Stimulated activated CD4-positive, alpha-beta T cell treated with anti-CD3 and anti-CD28 coated beads, Interleukin-2, amount 100 ng/mL, for 24 hours (primary cell): Measurements from ENCODE around the gene FBXW9.
"Not testable (repeated sequence)": the region's sequence is repeated elsewhere in the genome, so short reads cannot be mapped to it uniquely, and the experiment has no call there.

ENCODE experiments used
- DNase-seq, 2 donors: peaks; one replicate each; pipeline ENCODE4 v3.0.0-alpha.2; 2020

Gene FBXW9

GRCh38 chr19:12680034-12680433 lies 16.4 kb downstream of the FBXW9 start:
- DNase-seq = no peak

DNA sequence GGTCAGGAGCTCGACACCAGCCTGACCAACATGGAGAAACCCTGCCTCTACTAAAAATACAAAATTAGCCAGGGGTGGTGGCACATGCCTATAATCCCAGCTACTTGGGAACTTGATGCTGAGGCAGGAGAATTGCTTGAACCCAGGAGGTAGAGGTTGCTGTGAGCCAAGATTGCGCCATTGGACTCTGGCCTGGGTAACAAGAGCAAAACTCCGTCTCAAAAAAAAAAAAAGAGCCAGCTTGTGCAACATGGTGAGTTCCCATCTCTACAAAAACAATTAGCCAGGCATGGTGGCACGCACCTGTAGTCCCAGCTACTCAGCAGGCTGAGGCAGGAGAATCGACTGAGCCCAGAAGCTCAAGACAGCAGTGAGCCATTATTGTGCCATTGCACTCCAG lies 18.4 kb downstream of the FBXW9 start:
- DNase-seq = not testable (repeated sequence)

DNA sequence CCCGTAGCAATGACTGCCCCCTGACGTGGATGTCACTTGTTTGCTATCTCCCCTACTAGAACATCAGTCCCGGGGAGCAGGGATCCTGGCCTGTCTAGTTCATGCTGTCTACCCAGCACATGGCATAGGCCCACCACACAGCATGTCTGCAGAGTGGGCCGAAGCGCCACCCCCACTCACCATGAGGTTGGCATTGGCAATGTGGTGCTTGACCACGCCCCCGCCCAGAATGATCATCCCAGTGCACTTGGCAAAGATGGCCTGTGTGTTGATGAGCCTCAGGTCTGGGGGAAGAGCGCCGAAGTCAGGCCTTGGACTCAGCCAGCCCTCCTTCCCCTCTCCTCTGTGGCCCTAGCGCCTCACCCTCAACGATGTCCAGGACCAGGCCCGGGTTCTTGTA lies 19.5 kb downstream of the FBXW9 start:
- DNase-seq = no peak

DNA sequence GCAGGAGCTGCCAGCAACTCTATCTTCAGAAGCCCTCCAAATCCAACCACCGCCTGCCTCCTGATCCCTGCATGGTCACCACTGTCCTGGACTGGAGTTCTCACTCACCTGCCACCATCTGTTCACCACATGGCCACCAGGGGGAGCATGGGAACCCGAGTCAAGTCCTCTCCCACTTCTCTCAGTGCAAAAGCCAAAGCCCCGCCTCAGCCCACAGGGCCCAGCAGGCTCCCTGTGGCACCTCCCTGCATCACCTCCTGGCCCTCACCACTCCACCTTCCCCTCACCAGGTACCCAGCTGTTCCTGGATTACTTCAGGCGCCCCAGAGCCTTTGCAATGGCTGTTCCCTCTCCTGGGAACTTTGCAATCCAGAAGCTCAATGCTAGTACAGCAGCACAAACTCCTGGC lies 20.0 kb downstream of the FBXW9 start:
- DNase-seq = peak; percentile 95

DNA sequence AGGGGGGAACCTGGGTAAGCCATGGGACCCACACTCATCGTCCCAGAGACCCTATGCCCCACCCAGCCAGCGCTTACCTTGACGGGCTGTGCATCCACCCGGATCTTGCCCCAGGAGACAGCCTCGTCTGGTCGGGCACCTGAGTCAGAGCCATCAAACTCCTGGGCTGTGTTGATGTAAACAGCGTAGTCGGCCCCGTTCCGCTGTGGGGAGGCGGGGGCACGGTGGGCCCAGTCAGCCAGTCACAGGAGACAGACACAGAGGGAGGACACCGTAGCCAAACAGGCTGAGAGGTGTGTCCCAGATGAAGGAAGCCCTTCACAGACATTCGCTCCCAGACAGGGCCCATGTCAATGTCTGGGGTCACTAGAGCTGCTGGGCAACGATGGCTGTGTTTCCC lies 20.5 kb downstream of the FBXW9 start:
- DNase-seq = no peak

- DNase-seq = no peak
Observed at GRCh38 chr19:12675399-12675798, 21.0 kb downstream of the FBXW9 start.

DNA sequence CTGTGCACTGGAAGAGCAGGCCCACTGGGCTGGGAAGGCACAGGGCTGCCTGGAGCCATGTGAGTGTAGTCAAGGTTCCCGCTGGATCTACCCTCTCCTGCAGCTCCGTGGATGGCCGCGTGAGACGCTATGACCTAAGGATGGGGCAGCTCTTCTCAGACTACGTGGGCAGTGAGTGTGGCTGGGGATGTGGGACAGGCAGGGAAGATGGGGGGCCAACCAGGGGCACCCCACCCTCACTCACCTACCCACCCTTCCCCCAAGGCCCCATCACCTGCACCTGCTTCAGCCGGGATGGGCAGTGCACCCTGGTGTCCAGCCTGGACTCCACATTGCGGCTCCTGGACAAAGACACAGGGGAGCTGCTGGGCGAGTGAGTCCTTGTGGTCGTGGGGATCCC lies 23.7 kb downstream of the FBXW9 start:
- DNase-seq = no peak

DNA sequence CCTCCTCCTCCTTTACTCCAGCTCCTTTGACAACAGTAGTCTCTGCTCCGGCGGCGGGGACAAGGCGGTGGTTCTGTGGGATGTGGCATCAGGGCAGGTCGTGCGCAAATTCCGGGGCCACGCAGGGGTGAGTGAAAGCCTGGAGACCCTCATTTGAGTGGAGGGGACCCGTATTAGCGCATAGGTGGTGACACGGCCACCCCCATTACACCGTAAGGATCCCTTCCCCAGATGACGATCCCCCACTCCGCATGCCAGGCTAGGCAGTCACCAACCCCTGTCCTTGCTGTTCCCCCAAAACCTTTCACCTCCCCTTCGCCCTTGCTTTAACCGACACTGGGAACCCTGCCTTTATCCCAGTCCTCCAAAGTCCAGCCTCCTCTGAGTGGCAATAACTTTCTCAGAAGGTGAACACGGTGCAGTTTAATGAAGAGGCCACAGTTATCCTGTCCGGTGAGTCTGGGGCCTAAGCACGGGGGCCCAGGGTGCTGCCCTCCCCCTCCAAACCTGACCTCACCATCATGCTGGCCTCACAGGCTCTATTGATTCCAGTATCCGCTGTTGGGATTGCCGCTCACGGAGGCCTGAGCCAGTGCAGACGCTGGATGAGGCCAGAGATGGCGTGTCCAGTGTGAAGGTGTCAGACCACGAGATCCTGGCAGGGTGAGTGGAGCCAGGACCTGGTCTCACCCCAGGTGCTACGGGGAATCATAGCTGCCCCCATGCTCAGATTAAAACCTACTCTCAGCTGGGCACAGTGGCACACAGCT lies 26.1 kb downstream of the FBXW9 start:
- DNase-seq = no peak

DNA sequence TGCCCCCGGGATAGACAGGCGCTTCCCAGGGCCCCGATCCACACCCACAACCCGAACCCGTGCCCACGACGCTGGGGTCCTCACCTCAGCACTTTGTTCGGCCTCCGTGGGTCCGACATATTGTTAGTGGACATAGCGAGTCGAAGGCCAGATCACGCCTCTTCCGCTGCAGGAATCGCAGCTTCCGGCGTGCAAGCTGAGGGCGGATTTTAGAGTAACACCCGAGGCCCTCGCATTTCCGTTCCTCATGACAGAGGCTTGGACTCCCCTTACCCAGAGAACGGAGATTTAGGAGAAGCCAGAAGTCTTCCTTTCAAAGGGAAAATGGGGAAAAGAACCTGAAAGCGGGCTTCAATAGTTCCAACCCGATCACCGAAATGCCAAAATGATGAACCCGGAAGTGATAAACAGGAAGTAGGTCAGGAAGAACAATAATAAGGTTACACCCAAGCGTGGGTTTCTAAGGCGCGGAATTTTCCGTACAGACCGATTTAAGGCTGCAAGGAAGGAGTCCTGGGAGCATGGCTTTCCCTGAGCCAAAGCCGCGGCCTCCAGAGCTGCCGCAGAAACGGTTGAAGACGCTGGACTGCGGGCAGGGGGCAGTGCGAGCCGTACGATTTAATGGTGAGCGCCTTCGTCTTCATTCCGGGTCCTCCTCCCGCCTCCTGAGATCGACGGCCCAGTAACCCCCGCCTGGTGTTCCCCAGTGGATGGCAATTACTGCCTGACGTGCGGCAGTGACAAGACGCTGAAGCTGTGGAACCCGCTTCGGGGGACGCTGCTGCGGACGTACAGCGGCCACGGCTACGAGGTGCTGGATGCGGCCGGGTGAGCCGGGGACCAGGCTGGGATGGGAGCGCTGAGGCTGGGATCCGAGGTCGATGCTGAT lies 26.9 kb downstream of the FBXW9 start:
- DNase-seq = peak; percentile 75 to 80

DNA sequence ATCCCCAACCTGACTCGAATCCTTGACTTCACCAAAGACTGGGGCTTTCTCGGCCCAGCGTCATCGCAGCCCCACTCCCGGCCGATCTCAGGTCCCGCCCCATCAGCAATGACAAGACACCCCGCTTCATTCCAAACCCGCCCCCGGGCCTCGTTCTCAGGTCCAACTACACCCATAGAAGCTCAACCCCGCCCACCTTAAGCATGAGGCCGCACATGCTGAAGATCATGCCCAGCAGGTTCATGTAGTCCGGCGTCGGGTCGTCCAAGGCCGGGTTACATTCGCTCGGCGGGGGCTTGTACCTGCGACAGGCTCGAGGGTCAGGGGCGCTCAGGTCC lies 27.5 kb downstream of the FBXW9 start:
- peak; percentile 68 to 76 for DNase-seq

DNA sequence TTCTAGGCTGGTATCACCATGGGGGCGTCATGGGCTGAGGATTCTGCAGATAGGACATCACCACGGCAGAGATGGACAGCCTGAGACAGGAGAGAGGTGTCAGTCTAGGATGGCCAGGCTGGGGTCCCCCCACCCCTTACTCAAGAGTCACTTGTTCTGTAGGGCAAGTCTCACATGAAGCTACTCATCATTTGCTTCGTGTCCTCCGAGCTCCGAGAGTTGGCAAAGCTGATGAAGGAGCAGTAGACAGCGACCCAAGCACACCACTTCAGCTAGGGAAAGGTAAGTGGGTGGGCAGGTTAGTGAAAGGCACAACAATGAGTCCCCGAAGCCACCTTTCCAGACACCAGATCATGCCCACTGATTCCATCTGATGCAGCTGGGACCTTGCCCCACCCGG lies 28.1 kb downstream of the FBXW9 start:
- no peak for DNase-seq

GRCh38 chr19:12667731-12668302 lies 28.6 kb downstream of the FBXW9 start:
- no peak for DNase-seq

GRCh38 chr19:12666265-12667048 lies 30.0 kb downstream of the FBXW9 start, which contains the start of the genes MAN2B1 and WDR83:
TSS of gene MAN2B1 (minus strand) at chr19:12666742. CDS start at chr19:12666701, 41 bp downstream.
TSS of gene WDR83 (plus strand) at chr19:12666807. CDS start at chr19:12669791, 2,984 bp downstream.
- DNase-seq = peak; percentile 86 to 87

DNA sequence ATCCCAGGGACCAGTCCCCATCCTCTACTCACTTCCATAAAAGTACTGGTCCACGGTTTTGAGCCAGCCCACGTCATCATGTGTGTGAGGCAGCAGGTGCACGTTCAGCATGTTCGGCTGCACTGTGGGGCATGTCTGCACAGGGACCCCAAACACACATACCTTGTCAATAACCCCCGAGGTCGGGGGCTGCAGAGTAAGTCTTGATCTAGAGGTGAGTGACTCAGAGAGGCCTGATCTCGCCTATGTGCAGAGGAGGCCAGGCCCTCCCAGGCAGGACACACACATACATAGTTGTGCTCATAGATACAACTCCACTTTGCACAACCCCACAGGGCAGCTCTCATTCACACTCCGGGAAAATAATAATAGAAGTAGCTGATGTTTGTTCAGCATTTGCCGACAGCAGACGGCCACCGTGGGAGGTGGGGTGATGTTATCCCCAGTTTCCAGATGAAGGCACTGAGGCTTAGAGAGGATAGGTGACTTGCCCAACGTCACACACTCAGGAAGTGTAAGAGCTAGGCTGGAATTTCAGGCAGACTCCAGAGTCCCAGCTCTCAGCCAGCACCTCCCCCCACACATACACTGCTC lies 30.7 kb downstream of the FBXW9 start:
- DNase-seq = peak in 1 of 2 donors; percentile 25

DNA sequence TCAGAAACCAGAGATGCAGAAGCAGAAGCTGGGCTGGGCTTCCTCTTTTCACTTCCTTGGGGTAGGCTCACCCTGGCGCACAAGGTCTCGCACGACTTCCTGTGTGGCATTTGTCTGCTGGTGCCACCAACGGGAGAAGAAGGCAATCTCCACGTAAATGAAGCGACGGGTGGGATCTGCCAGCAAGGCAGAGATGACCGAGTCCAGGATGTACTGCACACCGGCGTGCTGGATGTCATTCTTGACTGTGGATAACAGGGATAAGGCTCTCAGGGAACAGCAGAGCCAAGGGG lies 31.2 kb downstream of the FBXW9 start:
- peak; percentile 57 for DNase-seq

GRCh38 chr19:12664406-12665280 lies 31.8 kb downstream of the FBXW9 start:
- DNase-seq = peak in 1 of 2 donors; percentile 27

- DNase-seq = no peak
Observed at GRCh38 chr19:12660980-12661379, 35.5 kb downstream of the FBXW9 start.

GRCh38 chr19:12657966-12658365 lies 38.5 kb downstream of the FBXW9 start:
- DNase-seq = no peak

- peak in 1 of 2 donors; percentile 54 for DNase-seq
Observed at GRCh38 chr19:12656899-12657571, 39.4 kb downstream of the FBXW9 start.

GRCh38 chr19:12655546-12655945 lies 40.9 kb downstream of the FBXW9 start:
- no peak for DNase-seq

DNA sequence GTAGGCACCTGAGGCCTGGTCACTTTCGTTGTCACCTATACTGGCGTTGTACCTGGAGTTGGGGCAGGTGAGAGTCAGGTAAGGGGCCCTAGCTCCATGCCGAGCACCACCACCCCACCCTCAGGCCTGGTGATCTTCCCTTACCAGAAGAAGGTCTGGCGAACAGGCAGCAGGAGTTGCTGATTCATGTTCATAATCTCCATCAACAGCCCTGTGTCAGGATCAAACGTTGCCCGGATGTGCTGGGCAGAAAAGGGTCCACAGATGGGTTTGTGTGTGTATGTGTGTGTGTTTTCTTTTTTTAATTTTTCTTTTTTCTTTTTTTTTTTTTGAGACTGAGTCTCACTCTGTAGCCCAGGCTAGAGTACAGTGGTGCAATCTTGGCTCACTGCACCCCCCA lies 44.2 kb downstream of the FBXW9 start:
- DNase-seq = no peak
